Omental fat pad (tissue), 4 donors: ENCODE data around the gene SRGAP1. TPM values are rescaled to one million over a fixed set of nuclear protein-coding genes. Genes with fewer than 3 reads are reported as not detected.
A peak's percentile ranks its signal among the peaks of the same experiment; 100 is the strongest.
"Not testable (repeated sequence)": the region's sequence is repeated elsewhere in the genome, so short reads cannot be mapped to it uniquely, and the experiment has no call there.

ENCODE experiments used
- ATAC-seq: fragments of 150-250 bp; one replicate; pipeline ENCODE4 v1.9.1; 2016; ENCODE audit warnings: mild to moderate bottlenecking, moderate library complexity; ENCODE audit not compliant: low FRiP score
- DNase-seq: peaks from one replicate; pipeline ENCODE4 v3.0.0-alpha.2; 2019; ENCODE audit warnings: low spot score
- total RNA-seq, 4 donors: library from RNA; depleted of rRNA; stranded (reverse); fragments of >200 nt; gene quantifications; one replicate each; pipeline ENCODE4 v1.1.0, GENCODE V29; 2016
- TF ChIP-seq, protein P1 (sequence below), 3 donors: fragments of 450-650 bp; IDR thresholded peaks; one replicate each; pipeline ENCODE4 v1.5.1; 2016 to 2017; ENCODE audit warnings: antibody characterized with exemption in 3 of 3, mild to moderate bottlenecking in 3 of 3, moderate library complexity in 2 of 3

The SRGAP1 gene
- total RNA-seq, 4 donors from 2014 or later, result 10.6 to 69.1 (median 12.9) TPM

DNA sequence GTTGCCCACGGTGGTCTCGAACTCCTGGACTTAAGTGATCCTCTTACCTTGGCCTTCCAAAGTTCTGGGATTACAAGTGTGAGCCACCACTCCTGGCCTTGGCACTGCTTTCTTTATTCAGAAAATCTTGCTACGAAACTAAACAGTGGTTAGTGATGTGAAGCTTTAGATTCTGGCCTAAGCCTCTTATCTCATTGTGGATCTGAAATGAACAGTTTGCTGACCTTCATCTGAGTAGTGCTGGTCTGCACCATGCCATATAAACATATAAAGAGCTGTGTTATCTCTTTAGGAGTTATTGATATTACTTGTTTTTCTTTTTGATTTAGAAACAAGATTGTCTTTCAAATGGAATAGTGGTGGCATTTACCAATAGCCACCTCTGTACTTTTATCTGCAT lies 22.6 kb downstream of the SRGAP1 start:
- TF ChIP-seq, protein P1, sequence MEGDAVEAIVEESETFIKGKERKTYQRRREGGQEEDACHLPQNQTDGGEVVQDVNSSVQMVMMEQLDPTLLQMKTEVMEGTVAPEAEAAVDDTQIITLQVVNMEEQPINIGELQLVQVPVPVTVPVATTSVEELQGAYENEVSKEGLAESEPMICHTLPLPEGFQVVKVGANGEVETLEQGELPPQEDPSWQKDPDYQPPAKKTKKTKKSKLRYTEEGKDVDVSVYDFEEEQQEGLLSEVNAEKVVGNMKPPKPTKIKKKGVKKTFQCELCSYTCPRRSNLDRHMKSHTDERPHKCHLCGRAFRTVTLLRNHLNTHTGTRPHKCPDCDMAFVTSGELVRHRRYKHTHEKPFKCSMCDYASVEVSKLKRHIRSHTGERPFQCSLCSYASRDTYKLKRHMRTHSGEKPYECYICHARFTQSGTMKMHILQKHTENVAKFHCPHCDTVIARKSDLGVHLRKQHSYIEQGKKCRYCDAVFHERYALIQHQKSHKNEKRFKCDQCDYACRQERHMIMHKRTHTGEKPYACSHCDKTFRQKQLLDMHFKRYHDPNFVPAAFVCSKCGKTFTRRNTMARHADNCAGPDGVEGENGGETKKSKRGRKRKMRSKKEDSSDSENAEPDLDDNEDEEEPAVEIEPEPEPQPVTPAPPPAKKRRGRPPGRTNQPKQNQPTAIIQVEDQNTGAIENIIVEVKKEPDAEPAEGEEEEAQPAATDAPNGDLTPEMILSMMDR (IDR thresholded peaks at IDR 0.05), result no peak
- DNase-seq, result no peak
- no peak for ATAC-seq

DNA sequence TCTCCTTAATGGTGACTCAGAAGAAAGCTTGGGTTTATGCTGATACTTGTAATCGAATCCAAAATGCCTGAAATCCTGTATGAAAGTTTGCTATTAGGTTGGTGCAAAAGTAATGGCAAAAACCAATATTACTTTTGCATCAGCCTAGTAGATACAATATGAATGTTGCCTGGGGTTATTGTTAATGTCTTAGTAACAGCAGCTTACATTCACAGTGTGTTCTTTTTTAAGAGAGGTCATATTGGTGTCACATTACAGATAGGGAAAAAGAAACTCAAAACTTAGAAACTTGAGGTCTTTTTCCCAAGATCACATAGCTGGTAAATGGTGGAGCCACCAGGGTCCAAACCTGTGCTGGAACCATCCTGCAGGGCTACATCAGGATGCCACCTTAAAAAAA lies 25.2 kb downstream of the SRGAP1 start:
- TF ChIP-seq, protein P1 (IDR thresholded peaks at IDR 0.05), result no peak
- ATAC-seq (no peak), DNase-seq (no peak)

DNA sequence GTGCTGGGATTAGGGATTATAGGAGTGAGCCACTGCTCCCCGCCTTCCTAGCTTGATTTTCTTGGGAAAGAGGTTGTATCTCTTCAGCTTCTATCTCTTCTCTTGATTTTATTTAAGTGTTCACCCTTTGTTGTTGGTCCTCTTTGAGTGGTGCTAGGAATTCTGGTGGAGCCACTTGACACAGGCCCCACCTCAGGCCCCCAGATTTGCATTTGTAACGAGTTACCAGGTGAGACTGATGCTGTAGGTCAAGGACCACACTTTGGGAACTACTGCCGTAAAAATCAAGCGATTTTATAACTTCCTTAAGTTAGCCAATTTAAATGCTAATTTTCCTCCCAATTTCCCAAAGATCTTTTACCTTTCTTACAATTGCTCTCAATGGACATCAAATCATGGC lies 26.3 kb downstream of the SRGAP1 start:
- DNase-seq (no peak), ATAC-seq (no peak)
- TF ChIP-seq, protein P1 (IDR thresholded peaks at IDR 0.05), result no peak

- TF ChIP-seq, protein P1 (IDR thresholded peaks at IDR 0.05), result no peak
- DNase-seq, result no peak
- no peak for ATAC-seq
Measured at GRCh38 chr12:63874897-63875480, 30.5 kb downstream of the SRGAP1 start.

DNA sequence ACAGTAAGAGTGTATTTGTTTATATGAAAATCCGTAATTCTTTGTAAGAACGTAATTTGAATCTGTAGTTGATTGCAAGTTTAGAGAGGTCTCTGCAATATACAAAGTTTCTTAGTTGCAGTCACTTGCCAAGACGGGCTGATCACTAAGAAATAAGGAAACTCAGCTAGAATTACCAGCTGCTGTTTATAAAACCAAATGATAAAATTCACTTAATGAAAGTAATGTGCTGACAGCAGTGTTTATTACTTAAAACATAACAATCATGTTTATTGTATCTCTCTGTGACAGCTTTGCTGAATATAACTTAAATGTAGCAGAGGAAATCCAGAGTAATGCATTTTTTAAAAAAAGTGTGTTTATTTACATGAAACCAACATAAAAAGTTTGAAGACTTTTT lies 31.2 kb downstream of the SRGAP1 start:
- ATAC-seq (no peak), DNase-seq (no peak)
- TF ChIP-seq, protein P1 (IDR thresholded peaks at IDR 0.05), result no peak

DNA sequence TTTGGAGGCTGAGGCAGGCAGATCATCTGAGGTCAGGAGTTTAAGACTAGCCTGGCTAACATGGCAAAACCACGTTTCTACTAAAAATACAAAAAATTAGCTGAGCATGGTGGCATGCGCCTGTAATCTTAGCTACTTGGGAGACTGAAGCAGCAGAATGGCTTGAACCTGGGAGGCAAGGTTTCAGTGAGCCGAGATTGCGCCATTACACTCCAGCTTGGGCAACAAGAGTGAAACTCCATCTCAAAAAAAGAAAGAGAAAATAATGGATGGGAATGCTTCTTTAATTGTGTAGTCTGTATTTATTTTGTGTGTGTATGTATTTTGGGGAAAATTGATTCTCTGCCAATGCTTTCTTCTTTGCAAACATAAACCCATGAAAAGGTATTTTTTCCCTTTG lies 32.5 kb downstream of the SRGAP1 start:
- TF ChIP-seq, protein P1 (IDR thresholded peaks at IDR 0.05), result no peak
- no peak for ATAC-seq
- DNase-seq, result no peak

DNA sequence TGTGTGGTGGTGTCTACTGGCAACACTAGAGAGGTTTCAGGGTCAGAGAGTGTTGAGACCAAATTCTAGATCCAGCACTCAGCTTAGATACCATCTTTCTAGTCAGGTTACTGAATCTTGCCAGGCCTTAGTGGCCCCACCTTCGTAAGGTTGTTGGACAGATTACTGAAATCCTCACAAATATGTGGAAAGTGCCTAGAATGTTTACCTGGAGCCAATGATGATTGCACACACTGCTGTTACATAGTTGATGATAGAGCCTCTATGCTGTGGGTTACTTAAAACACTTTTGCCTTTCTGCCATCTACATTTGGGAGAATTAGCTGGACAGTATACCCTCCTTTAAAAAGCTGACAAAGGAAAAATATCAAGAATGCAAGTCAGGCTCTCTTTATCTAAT lies 33.2 kb downstream of the SRGAP1 start:
- DNase-seq (no peak), ATAC-seq (peak; percentile 17)
- TF ChIP-seq, protein P1 (IDR thresholded peaks at IDR 0.05), result no peak

- not testable (repeated sequence) for DNase-seq, ATAC-seq
Measured at GRCh38 chr12:63880235-63880634, 35.7 kb downstream of the SRGAP1 start.
